Thyroid gland (tissue), 4 donors: Measurements from ENCODE around the gene SLC11A2.

ENCODE experiments used
- CTCF ChIP-seq, 6 experiments: fragments of 200-600 bp in 3 of 6; fragments of 450-650 bp in 3 of 6; sonication (generic) in 3 of 6; IDR thresholded peaks; one replicate each; pipeline ENCODE4 v1.5.1; 2016 to 2019; ENCODE audit warnings: antibody characterized with exemption in 6 of 6, mild to moderate bottlenecking in 2 of 6, inconsistent platforms in 1 of 6, moderate library complexity in 1 of 6
- POLR2A ChIP-seq, 2 donors: fragments of 450-650 bp; IDR thresholded peaks; one replicate each; pipeline ENCODE4 v1.6.1; 2017; ENCODE audit warnings: antibody characterized with exemption in 2 of 2, mild to moderate bottlenecking in 2 of 2, moderate library complexity in 1 of 2

DNA sequence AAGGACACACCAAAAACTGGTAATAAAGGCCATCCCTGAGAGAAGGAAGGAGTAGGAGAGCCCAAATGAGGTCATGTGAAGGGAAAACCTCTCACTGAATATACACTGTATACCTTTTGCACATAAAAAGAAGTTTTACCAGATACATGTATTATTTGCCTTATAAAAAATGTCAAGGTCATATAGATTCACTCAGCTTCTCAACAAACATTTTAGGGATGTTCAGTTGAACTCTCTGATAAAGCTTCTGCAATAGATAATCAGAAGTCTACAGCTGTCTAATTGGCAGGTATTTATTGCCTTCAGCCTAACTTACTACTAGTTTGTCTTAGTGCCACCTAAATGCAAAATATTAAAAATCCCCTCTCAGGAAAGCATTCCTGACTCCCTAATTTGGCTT, 8.7 kb downstream of the SLC11A2 start:
- TF ChIP-seq CTCF (IDR thresholded peaks at IDR 0.05) (no peak), POLR2A (IDR thresholded peaks at IDR 0.05) (no peak)
